Panc1 (cell line): ENCODE measurements around the gene FSTL4. TPM values are rescaled to one million over a fixed set of nuclear protein-coding genes. Genes with fewer than 3 reads are reported as not detected.

ENCODE experiments used
- ATAC-seq: fragments of 200-7000 bp; cut with Tn5 transposase; 2 replicates; pipeline ENCODE4 v1.9.1; 2020; ENCODE audit warnings: mild to moderate bottlenecking, moderate library complexity
- BruUV-seq: library from RNA; stranded (reverse); fragments of 400-500 nt; replicated peaks from 2 replicates; lab custom pipeline; 2021; lab: Mats Ljungman, UMichigan
- CTCF ChIA-PET: fragments of 300-600 bp; sonication (Branson Sonifier 250); formaldehyde crosslinking; loops from one replicate; lab custom pipeline; 2022; ENCODE audit warnings: antibody characterized with exemption; lab: Charles Lee
- POLR2A ChIA-PET: fragments of 300-600 bp; sonication (Branson Sonifier 250); formaldehyde crosslinking; loops from one replicate; lab custom pipeline; 2022; ENCODE audit warnings: antibody characterized with exemption; lab: Charles Lee
- DNase-seq: peaks from one replicate; pipeline ENCODE4 v3.0.0-alpha.2; 2010; ENCODE audit warnings: low read depth, low spot score
- H3K27ac ChIP-seq: 2 replicates; pipeline ENCODE4 v1.5.1; 2011; ENCODE audit warnings: mild to moderate bottlenecking, low read length, inconsistent platforms
- H3K27me3 ChIP-seq: fragments of 200-500 bp; sonication (Bioruptor generic); 2 replicates; pipeline ENCODE4 v1.6.0; 2014; ENCODE audit warnings: low read length, inconsistent platforms; ENCODE audit not compliant: control insufficient read depth, insufficient read depth
- H3K36me3 ChIP-seq: fragments of 200-500 bp; sonication (Bioruptor generic); 2 replicates; pipeline ENCODE4 v1.5.1; 2014; ENCODE audit warnings: inconsistent platforms, mild to moderate bottlenecking, low read length, moderate library complexity; ENCODE audit not compliant: control insufficient read depth, insufficient read depth
- H3K4me1 ChIP-seq: 2 replicates; pipeline ENCODE4 v1.5.1; 2011; ENCODE audit warnings: inconsistent platforms, mild to moderate bottlenecking, low read length, moderate library complexity; ENCODE audit not compliant: control insufficient read depth, insufficient read depth
- H3K4me3 ChIP-seq, 2 experiments: 2 replicates each; pipeline ENCODE4 v1.5.1; 2011 to 2012; ENCODE audit warnings: low read depth in 2 of 2, low read length in 2 of 2, mild to moderate bottlenecking in 2 of 2, inconsistent platforms in 1 of 2, moderate library complexity in 1 of 2
- H3K9me3 ChIP-seq: fragments of 200-500 bp; sonication (Bioruptor generic); 2 replicates; pipeline ENCODE4 v1.5.1; 2014; ENCODE audit warnings: low read depth, mild to moderate bottlenecking, inconsistent platforms, low read length, moderate library complexity; ENCODE audit not compliant: control insufficient read depth, insufficient read depth
- CTCF ChIP-seq: fragments of 450-650 bp; IDR thresholded peaks from 2 replicates; pipeline ENCODE4 v1.5.1; 2017; ENCODE audit warnings: mild to moderate bottlenecking
- POLR2AphosphoS5 ChIP-seq: IDR thresholded peaks from 2 replicates; pipeline ENCODE4 v1.6.1; 2012; ENCODE audit warnings: mild to moderate bottlenecking, low read depth, low read length, moderate library complexity
- REST ChIP-seq, 2 experiments: IDR thresholded peaks; 2 replicates each; pipeline ENCODE4 v1.6.1; 2011 to 2012; ENCODE audit warnings: low read depth in 2 of 2, control low read depth in 1 of 2, low read length in 1 of 2, mild to moderate bottlenecking in 1 of 2, moderate library complexity in 1 of 2; ENCODE audit not compliant: insufficient read depth in 1 of 2
- SIN3A ChIP-seq: IDR thresholded peaks from 2 replicates; pipeline ENCODE4 v1.6.1; 2012; ENCODE audit warnings: low read depth, mild to moderate bottlenecking, low read length, moderate library complexity, borderline replicate concordance; ENCODE audit not compliant: insufficient read depth
- TCF7L2 ChIP-seq: IDR thresholded peaks from 2 replicates; pipeline ENCODE4 v1.6.1; 2011; ENCODE audit warnings: mild to moderate bottlenecking, low read depth, low read length, inconsistent platforms
- in situ Hi-C: cut with HindIII; loops from 2 replicates; pipeline ENCODE4 v1.10.0; 2016; ENCODE audit warnings: low sequenced_read_pairs, low pct_unique_long_range_greater_than_20kb
- intact Hi-C: fragments of 100-400 bp; cut with micrococcal nuclease; formaldehyde crosslinking; loops from one replicate; pipeline ENCODE4 v1.10.0; 2022; ENCODE audit not compliant: unreplicated experiment
- total RNA-seq: library from RNA; stranded (reverse); gene quantifications from one replicate; pipeline ENCODE4 v1.2.1, GENCODE V29; 2021; ENCODE audit not compliant: unreplicated experiment

The FSTL4 gene
- total RNA-seq, 1 experiment from 2014 or later: 0.18 TPM

GRCh38 chr5:133444711-133445110, 167.6 kb downstream of the FSTL4 start:
- no peaks in the 10 kb centered on the region for H3K4me1 ChIP-seq
- POLR2A ChIA-PET: interaction anchor here (0.7 kb wide), 1 partner anchor 501 kb away, joined by 4 read pairs; no protein-coding TSS in a partner anchor
- no peaks in the 10 kb centered on the region for H3K9me3 ChIP-seq
- H3K4me3 ChIP-seq: no peak overlapping the region
- no peak for DNase-seq
- CTCF ChIA-PET: no interaction called here
- no peak for ATAC-seq
- intact Hi-C loops (no loop called here), in situ Hi-C loops (no loop called here)
- H3K27ac ChIP-seq: no peak overlapping the region
- no peaks in the 10 kb centered on the region for H3K36me3 ChIP-seq
- TF ChIP-seq SIN3A (no peak), POLR2AphosphoS5 (no peak), TCF7L2 (no peak), CTCF (no peak), REST (IDR thresholded peaks at IDR 0.05; ENCODE audit: insufficient read depth in 1 of 2, low read depth in 2 of 2, low read length in 1 of 2) (no peak)
- H3K27me3 ChIP-seq: no peaks in the 10 kb centered on the region; the same call in none of the 2 replicates
- BruUV-seq: no TSS peak

- Histone ChIP-seq H3K36me3 (no peaks in the 10 kb centered on the region), H3K27ac (no peak overlapping the region), H3K4me3 (no peak overlapping the region), H3K9me3 (no peaks in the 10 kb centered on the region), H3K4me1 (no peaks in the 10 kb centered on the region), H3K27me3 (peaks cover 3% of the 10 kb centered on the region; the same call in 1 of the 2 replicates)
- DNase-seq (no peak), ATAC-seq (no peak)
- no TSS peak for BruUV-seq
- ChIA-PET CTCF (no interaction called here), POLR2A (no interaction called here)
- in situ Hi-C loops (no loop called here), intact Hi-C loops (no loop called here)
- no peak for TF ChIP-seq SIN3A
- TF ChIP-seq POLR2AphosphoS5: no peak
- TF ChIP-seq CTCF: no peak
- no peak for TF ChIP-seq TCF7L2
- no peak for TF ChIP-seq REST (IDR thresholded peaks at IDR 0.05; ENCODE audit: insufficient read depth in 1 of 2, low read depth in 2 of 2, low read length in 1 of 2)
Observed at GRCh38 chr5:133441166-133441815, 171.1 kb downstream of the FSTL4 start.
